Kidney (tissue), 14 donors: Measurements from ENCODE around the gene C11orf65. TPM values are rescaled to one million over a fixed set of nuclear protein-coding genes. Genes with fewer than 3 reads are reported as not detected.
A peak's percentile ranks its signal among the peaks of the same experiment; 100 is the strongest.

Source experiments
- DNase-seq, 5 donors: peaks; one replicate each; pipeline ENCODE4 v3.0.0-alpha.2; 2013 to 2020
- FAIRE-seq: peaks from 2 replicates; lab custom pipeline; 2012; peaks lifted over from hg19 to GRCh38; lab: Jason Lieb, UNC
- H3K27ac ChIP-seq, 2 donors: one replicate each; pipeline ENCODE4 v1.7.0; 2013; ENCODE audit warnings: low read depth in 2 of 2, low read length in 2 of 2, inconsistent platforms in 1 of 2
- H3K27me3 ChIP-seq: one replicate; pipeline ENCODE4 v1.7.1; 2013; ENCODE audit warnings: low read length, inconsistent platforms; ENCODE audit not compliant: control insufficient read depth, insufficient read depth
- H3K36me3 ChIP-seq, 3 donors: one replicate each; pipeline versions ENCODE4 v1.7.0 to v1.7.1; 2013; ENCODE audit warnings: low read length in 3 of 3, control low read depth in 1 of 3, inconsistent platforms in 1 of 3; ENCODE audit not compliant: insufficient read depth in 3 of 3, control insufficient read depth in 2 of 3
- H3K4me1 ChIP-seq, 3 donors: one replicate each; pipeline versions ENCODE4 v1.7.0 to v1.7.1; 2013; ENCODE audit warnings: low read length in 3 of 3, inconsistent platforms in 1 of 3, low read depth in 1 of 3; ENCODE audit not compliant: control insufficient read depth in 2 of 3, insufficient read depth in 2 of 3
- H3K4me3 ChIP-seq, 3 donors: one replicate each; pipeline versions ENCODE4 v1.7.0 to v1.8.1; 2013; ENCODE audit warnings: low read length in 3 of 3, control low read depth in 1 of 3, inconsistent platforms in 1 of 3
- H3K9ac ChIP-seq, 3 donors: one replicate each; pipeline versions ENCODE4 v1.7.0 to v1.7.1; 2013; ENCODE audit warnings: low read length in 3 of 3, control low read depth in 1 of 3, inconsistent platforms in 1 of 3
- H3K9me3 ChIP-seq, 3 donors: one replicate each; pipeline versions ENCODE4 v1.7.0 to v1.7.1; 2013; ENCODE audit warnings: low read length in 3 of 3, control low read depth in 1 of 3, inconsistent platforms in 1 of 3; ENCODE audit not compliant: control insufficient read depth in 2 of 3, insufficient read depth in 1 of 3
- intact Hi-C: fragments of 100-400 bp; cut with DNase I; formaldehyde crosslinking; loops from one replicate; pipeline ENCODE4 v1.11.1; 2022
- polyA plus RNA-seq: library from polyadenylated mRNA; stranded (reverse); fragments of 350-450 nt; fragmentation: Illumina TruSeq; extraction: RNeasy Lipid Tissue Mini Kit (QIAGEN cat#74804); gene quantifications from one replicate; pipeline ENCODE4 v1.2.3, GENCODE V29; 2014; ENCODE audit warnings: low read depth, low replicate concordance; ENCODE audit not compliant: insufficient read depth
- total RNA-seq: library from RNA; stranded (reverse); fragmentation: NEBNext Ultra II Directional; extraction: Animal tissue kit (Norgen Biotek cat#: 25700); gene quantifications from one replicate; pipeline ENCODE4 v1.2.1, GENCODE V29; 2021
- TF ChIP-seq, protein P1 (sequence below): IDR thresholded peaks from 3 replicates; pipeline ENCODE4 v1.5.1; 2012; ENCODE audit warnings: mild to moderate bottlenecking, moderate library complexity, borderline replicate concordance; ENCODE audit not compliant: insufficient read depth; ENCODE audit errors: extremely low read depth
- donor health status: control.
- donor health status: control.
- donor health status: control.
- donor health status: control.
- donor health status: control.
- donor health status: DM: yes; HTN: yes; CAD: no.
- donor health status: Normal renal cell carcinoma (clear cell type).

The C11orf65 gene
- total and polyA plus RNA-seq, 2 donors from 2014 or later: 1.1 to 1.2 TPM

DNA sequence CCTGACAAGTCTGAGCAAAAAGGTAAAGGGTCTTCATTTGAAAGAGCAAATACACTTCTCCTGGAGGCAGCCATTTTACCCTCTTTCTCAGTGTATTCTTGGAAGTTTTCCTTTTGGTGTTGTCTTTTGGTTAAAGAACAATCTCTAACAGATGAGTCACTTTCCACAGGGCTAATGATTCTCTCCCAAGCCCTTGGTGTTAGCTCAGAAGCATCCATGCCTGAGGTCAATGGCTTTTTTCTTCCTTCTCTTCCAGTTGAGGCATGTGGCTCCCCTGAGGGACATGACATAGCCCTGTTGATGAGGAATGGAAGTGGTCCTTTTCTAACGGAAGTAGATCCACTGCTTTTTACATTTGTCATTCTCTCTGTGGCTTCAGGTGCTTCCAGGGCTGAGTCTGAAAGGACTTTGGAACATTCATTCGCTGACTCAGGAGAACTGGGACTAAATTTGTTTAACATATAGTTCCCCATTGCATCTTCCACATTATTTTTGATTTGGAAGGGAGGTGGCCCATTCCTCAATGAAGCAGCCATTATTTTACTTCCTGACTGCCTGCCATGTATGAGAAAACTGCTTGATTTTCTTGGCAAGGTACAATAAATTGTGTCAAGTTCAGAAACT is 44.6 kb upstream of the C11orf65 start:
- Histone ChIP-seq H3K36me3 (peaks cover 0 to 14% (median 12%) of the 10 kb centered on the region in 3 donors), H3K27ac (no peak overlapping the region), H3K4me3 (no peak overlapping the region), H3K4me1 (peaks cover 0 to 2% (median 0%) of the 10 kb centered on the region in 3 donors), H3K9me3 (no peaks in the 10 kb centered on the region), H3K9ac (no peak overlapping the region), H3K27me3 (no peaks in the 10 kb centered on the region)
- no peak for FAIRE-seq
- TF ChIP-seq, protein P1, sequence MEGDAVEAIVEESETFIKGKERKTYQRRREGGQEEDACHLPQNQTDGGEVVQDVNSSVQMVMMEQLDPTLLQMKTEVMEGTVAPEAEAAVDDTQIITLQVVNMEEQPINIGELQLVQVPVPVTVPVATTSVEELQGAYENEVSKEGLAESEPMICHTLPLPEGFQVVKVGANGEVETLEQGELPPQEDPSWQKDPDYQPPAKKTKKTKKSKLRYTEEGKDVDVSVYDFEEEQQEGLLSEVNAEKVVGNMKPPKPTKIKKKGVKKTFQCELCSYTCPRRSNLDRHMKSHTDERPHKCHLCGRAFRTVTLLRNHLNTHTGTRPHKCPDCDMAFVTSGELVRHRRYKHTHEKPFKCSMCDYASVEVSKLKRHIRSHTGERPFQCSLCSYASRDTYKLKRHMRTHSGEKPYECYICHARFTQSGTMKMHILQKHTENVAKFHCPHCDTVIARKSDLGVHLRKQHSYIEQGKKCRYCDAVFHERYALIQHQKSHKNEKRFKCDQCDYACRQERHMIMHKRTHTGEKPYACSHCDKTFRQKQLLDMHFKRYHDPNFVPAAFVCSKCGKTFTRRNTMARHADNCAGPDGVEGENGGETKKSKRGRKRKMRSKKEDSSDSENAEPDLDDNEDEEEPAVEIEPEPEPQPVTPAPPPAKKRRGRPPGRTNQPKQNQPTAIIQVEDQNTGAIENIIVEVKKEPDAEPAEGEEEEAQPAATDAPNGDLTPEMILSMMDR: no peak
- peak in 1 of 5 donors; percentile 6 for DNase-seq
- intact Hi-C loops: no loop called here

DNA sequence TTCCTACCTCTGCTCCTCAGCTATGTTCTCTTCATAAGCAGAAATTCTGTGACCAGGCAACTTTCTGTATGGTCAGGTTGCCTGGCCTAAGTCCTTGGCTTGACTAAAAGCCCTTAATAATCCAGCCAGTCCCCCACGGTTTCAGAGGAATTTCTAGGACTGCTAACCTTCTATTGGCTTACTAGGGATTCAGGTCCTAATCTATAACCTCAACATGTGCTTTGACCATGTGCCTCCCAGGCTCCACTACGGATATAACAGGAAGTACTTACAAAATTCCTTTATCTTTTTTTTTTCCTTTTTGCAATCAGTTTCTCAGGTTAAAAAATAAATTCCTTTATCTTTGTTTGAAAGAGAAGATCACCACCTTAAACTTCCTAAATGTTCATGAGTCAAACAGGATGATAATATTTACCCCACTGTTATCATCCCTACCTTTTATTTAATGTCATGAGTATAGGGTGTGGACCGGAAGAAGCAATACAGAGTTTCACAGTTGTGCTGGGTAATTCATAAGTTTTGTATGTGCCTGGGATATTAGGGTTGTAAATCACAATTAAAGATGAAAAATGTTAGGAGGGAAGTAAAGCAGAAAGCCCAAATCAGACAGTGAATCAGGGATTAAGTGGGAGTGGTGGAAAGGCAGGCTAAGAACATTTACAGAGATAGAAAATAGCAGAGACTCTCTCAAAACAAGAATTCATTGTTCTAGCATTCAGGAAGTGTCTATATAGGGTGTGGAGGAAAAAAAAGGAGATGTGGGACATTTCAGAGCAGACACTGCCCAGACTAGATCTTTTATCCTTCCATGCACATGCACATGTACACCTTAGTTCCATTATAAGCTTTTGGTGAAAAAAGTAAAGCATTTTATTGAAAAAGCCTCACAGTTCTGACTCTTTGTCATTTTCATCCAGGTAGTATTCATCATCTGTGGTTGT is 41.6 kb upstream of the C11orf65 start:
- TF ChIP-seq, protein P1: no peak
- peaks cover 0 to 2% (median 0%) of the 10 kb centered on the region in 3 donors for H3K4me1 ChIP-seq
- peaks cover 0 to 8% (median 7%) of the 10 kb centered on the region in 3 donors for H3K36me3 ChIP-seq
- H3K9me3 ChIP-seq: no peaks in the 10 kb centered on the region
- FAIRE-seq (no peak), DNase-seq (no peak)
- H3K4me3 ChIP-seq: no peak overlapping the region
- no peaks in the 10 kb centered on the region for H3K27me3 ChIP-seq
- H3K27ac ChIP-seq: no peak overlapping the region
- intact Hi-C loops: no loop called here
- no peak overlapping the region for H3K9ac ChIP-seq

DNA sequence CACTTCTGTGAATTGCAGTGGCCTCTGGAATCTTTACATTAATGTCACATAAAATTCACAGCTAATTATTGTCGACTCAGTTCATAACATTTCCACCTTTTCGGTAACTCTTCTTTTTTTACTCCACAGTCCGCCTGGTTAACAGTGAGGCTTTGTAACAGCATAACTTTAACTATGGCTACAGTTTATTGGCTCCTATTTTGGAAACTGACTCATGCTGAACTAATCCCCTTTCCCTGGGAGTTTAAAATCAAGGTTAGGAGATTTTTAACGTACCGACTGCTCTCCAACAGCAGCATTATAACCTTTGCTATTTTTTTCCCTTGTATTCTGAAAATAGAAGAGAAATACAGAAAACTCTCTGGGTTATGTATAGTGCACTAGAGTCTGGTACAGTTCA is 34.1 kb upstream of the C11orf65 start:
- intact Hi-C loops: no loop called here
- Histone ChIP-seq H3K4me1 (peaks cover 0 to 5% (median 4%) of the 10 kb centered on the region in 3 donors), H3K27me3 (no peaks in the 10 kb centered on the region), H3K4me3 (no peak overlapping the region), H3K36me3 (no peaks in the 10 kb centered on the region), H3K27ac (peak overlapping the region in 1 of 2 donors; percentile 34), H3K9ac (no peak overlapping the region), H3K9me3 (no peaks in the 10 kb centered on the region)
- FAIRE-seq (no peak), DNase-seq (no peak)
- TF ChIP-seq, protein P1: no peak
